Glutamatergic neuron (in vitro differentiated cells): ENCODE data around the gene CRACR2B. TPM values are rescaled to one million over a fixed set of nuclear protein-coding genes. Genes with fewer than 3 reads are reported as not detected.

Experiments
- DNase-seq: peaks from one replicate; pipeline ENCODE4 v3.0.0; 2022
- H3K27ac Mint-ChIP-seq: one replicate; pipeline ENCODE4 v1.8.0; 2020; ENCODE audit warnings: mild to moderate bottlenecking, mixed read lengths, inconsistent platforms; ENCODE audit not compliant: unreplicated experiment
- H3K27me3 Mint-ChIP-seq: one replicate; pipeline ENCODE4 v1.8.0; 2020; ENCODE audit warnings: mild to moderate bottlenecking, moderate library complexity, mixed read lengths, inconsistent platforms; ENCODE audit not compliant: unreplicated experiment
- H3K36me3 Mint-ChIP-seq: one replicate; pipeline ENCODE4 v1.8.0; 2020; ENCODE audit warnings: mild to moderate bottlenecking, mixed read lengths, inconsistent platforms; ENCODE audit not compliant: unreplicated experiment
- H3K4me1 Mint-ChIP-seq: one replicate; pipeline ENCODE4 v1.8.0; 2020; ENCODE audit warnings: mild to moderate bottlenecking, low read depth, mixed read lengths, inconsistent platforms; ENCODE audit not compliant: unreplicated experiment
- H3K4me3 Mint-ChIP-seq: one replicate; pipeline ENCODE4 v1.8.0; 2020; ENCODE audit warnings: mild to moderate bottlenecking, mixed read lengths, inconsistent platforms; ENCODE audit not compliant: unreplicated experiment
- H3K9me3 Mint-ChIP-seq: one replicate; pipeline ENCODE4 v1.8.0; 2020; ENCODE audit warnings: mild to moderate bottlenecking, moderate library complexity, mixed read lengths, inconsistent platforms; ENCODE audit not compliant: unreplicated experiment
- total RNA-seq: library from RNA; stranded (reverse); fragmentation: NEBNext Ultra II Directional; extraction: Animal tissue kit (Norgen Biotek cat#: 25700); gene quantifications from one replicate; pipeline ENCODE4 v1.2.1, GENCODE V29; 2021; ENCODE audit not compliant: unreplicated experiment
- TF ChIP-seq, protein P1 (sequence below): fragments of 200-600 bp; sonication (generic); IDR thresholded peaks from one replicate; pipeline ENCODE4 v1.5.0; 2021; ENCODE audit not compliant: partially characterized antibody, unreplicated experiment

CRACR2B gene
- total RNA-seq, 1 donor from 2014 or later = 19.7 TPM

DNA sequence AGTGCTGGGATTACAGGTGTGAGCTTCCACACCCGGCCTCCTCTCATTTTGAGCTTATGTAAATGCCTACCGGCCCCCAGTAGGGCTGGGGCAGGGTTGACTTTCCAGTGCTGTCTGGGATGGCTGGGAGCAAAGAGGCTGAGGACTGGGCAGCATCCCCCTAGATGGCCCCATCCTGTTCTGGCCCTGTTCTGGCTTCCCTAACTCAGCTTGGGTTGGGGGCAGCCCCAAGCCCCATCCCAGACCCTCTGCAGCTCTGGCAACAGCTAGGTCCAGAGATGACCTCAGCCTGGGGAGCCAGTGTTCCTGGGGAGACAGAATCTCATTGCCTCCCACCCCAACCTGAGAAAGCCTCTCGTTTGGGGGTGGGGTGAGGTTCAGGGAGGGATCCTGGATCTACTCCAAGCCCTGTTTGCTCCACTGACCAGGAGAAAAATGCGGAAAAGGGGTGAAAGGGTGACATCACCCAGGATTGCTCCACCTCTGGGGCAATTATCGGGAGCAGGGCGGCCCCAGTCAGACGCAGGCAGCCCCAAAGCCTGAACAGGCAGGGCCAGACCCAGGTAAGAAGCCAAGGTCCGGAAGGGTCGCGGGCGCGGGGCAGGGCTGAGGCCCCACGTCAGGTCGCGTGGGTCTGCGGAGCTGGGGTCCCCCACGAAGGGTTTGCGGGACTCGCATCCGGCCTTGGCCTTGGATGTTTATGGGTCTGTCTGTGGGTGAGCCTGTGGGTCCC, 9.2 kb upstream of the CRACR2B start, which contains the start of gene PNPLA2:
Gene PNPLA2, plus strand, starts transcription at position 519 of the 733 bp plus-strand sequence. CDS start 805 bp downstream, outside the sequence.
- Mint-ChIP-seq H3K4me1 (no peaks in the 10 kb centered on the region), H3K9me3 (no peaks in the 10 kb centered on the region), H3K4me3 (peak within 1 kb of the TSS; percentile 81), H3K27me3 (peaks cover 8% of the 10 kb centered on the region), H3K27ac (no peak within 1 kb of the TSS), H3K36me3 (no peaks in the 10 kb centered on the region)
- no peak for DNase-seq
- TF ChIP-seq, protein P1, sequence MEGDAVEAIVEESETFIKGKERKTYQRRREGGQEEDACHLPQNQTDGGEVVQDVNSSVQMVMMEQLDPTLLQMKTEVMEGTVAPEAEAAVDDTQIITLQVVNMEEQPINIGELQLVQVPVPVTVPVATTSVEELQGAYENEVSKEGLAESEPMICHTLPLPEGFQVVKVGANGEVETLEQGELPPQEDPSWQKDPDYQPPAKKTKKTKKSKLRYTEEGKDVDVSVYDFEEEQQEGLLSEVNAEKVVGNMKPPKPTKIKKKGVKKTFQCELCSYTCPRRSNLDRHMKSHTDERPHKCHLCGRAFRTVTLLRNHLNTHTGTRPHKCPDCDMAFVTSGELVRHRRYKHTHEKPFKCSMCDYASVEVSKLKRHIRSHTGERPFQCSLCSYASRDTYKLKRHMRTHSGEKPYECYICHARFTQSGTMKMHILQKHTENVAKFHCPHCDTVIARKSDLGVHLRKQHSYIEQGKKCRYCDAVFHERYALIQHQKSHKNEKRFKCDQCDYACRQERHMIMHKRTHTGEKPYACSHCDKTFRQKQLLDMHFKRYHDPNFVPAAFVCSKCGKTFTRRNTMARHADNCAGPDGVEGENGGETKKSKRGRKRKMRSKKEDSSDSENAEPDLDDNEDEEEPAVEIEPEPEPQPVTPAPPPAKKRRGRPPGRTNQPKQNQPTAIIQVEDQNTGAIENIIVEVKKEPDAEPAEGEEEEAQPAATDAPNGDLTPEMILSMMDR = no peak

DNA sequence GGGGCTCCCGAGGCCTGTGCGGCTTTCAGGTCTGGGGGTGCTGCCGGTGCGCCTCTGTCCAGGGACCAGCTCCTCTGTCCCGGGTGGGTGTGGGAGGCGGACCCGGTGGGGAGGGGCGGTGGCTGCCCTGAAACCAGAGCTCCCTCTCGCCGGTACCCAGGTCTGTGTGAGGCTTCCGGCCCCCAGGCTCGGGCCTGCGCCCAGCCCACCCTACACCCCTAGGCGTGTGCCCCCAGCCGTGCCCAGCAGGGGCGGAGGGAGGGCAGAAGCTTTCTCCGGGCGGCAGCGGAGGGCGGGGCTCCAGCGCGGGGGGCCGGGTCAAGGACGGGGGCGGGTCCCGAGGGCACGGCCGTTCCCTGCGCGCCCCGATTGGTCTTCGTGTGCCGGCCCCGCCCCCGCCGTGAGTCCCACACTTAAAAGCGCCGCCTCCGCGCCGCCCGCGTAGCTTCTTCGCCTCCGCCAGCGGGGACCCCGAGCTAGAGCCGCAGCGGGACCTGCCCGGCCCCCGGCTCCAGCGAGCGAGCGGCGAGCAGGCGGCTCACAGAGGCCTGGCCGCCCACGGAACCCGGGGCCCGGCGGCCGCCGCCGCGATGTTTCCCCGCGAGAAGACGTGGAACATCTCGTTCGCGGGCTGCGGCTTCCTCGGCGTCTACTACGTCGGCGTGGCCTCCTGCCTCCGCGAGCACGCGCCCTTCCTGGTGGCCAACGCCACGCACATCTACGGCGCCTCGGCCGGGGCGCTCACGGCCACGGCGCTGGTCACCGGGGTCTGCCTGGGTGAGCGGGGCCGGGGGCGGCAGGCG, 8.4 kb upstream of the CRACR2B start:
- no peaks in the 10 kb centered on the region for H3K9me3 Mint-ChIP-seq
- no peaks in the 10 kb centered on the region for H3K36me3 Mint-ChIP-seq
- TF ChIP-seq, protein P1 = no peak
- no peak overlapping the region for H3K27ac Mint-ChIP-seq
- H3K4me3 Mint-ChIP-seq = no peak overlapping the region
- peaks cover 8% of the 10 kb centered on the region for H3K27me3 Mint-ChIP-seq
- peak; percentile 93 for DNase-seq
- no peaks in the 10 kb centered on the region for H3K4me1 Mint-ChIP-seq

DNA sequence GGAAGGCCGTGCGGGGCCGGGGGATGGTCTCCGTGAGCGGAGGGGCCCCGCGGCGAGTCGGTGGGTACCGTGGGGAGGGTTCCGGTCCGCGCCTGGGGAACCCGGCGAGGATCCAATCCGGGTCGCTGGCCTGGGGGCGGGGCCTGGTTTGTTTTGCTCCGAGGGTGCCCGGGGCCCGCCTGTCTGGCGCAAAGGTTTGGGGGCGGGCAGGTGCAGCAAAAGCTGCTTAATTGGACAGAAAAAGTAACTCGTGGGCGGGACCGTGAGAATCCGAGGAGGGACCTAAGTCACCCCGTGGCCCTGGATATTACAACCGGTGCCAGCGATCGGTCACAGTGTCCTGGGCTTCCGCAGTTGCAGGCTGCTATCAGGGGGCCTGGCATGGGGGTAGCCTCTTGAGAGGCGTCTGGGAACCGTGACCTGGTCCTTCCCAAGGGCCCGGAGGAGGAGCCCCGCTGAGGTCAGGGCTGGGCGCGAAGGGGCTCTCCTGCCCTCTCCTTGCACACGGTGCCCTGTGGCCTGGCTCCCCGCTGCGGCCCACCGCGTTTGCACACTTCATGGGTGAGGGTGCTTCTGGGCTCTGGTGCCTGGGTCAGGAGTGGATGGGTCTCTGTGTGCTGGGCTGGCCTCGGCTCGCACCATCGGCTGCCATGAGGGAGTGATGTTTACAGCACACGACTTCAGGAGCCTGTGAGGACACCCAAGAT, 7.6 kb upstream of the CRACR2B start:
- Mint-ChIP-seq H3K4me1 (no peaks in the 10 kb centered on the region), H3K27me3 (peaks cover 8% of the 10 kb centered on the region), H3K27ac (no peak overlapping the region), H3K9me3 (no peaks in the 10 kb centered on the region), H3K4me3 (peak overlapping the region; percentile 84), H3K36me3 (no peaks in the 10 kb centered on the region)
- peak; percentile 61 for DNase-seq
- TF ChIP-seq, protein P1 = no peak

DNA sequence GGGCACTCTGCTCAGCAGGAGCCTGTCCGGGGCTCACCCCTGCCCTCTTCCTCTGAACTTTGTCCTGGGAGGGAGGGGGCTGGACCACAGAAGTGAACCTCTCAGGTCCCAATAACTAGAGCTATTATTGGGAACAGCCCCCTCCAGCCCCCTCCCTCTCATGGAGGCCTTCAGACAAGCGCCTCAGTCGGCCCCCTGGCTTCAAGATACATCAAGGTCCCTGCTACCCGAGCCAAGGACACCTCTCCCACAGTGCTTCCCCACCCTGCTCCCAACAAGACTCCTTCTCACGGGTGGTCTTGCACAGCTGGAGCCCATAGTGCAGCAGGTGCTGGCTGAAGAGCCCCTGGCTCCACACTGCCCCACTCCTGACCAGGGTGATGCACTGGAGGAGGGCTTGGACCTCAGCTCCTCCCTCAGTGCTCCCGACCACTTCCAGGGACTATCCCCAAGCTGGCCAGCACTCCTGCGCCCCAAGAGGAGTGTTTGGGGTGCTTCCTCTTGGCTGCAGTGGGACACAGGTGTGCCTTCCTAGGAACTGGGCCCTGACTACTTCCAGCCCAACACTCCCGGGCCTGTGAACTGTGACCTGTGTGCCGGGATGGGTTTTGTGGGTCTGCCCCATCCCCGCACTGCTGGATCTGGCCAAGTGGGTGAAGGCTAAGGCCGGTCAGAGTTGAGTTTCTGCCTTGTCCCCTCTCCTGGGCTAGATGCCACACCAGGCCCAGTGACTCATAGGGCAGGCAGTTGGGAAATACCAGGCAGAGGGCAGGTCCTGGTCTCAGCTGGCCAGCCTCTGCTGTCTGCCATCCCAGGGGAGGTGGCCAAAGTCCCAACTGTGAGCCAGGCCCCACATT, 6.8 kb upstream of the CRACR2B start:
- DNase-seq = peak; percentile 27
- TF ChIP-seq, protein P1 = no peak
- H3K27ac Mint-ChIP-seq = no peak overlapping the region
- H3K4me3 Mint-ChIP-seq = peak overlapping the region; percentile 84
- H3K36me3 Mint-ChIP-seq = no peaks in the 10 kb centered on the region
- peaks cover 10% of the 10 kb centered on the region for H3K27me3 Mint-ChIP-seq
- H3K9me3 Mint-ChIP-seq = no peaks in the 10 kb centered on the region
- no peaks in the 10 kb centered on the region for H3K4me1 Mint-ChIP-seq
